HepG2 (cell line): ENCODE results near the gene CNTNAP1. TPM values are rescaled to one million over a fixed set of nuclear protein-coding genes. Genes with fewer than 3 reads are reported as not detected.

Source experiments
- DBP ChIP-seq: sonication (generic); formaldehyde crosslinking; IDR thresholded peaks from 2 replicates; pipeline ENCODE4 v1.4.0; 2020; ENCODE audit warnings: missing genetic modification reagents; ENCODE audit errors: not compliant biosample characterization
- GABPB1 ChIP-seq: IDR thresholded peaks from 2 replicates; pipeline ENCODE4 v1.6.1; 2016; ENCODE audit warnings: mild to moderate bottlenecking, missing genetic modification reagents, moderate library complexity, missing compliant biosample characterization
- HNF1A ChIP-seq, 2 experiments: sonication (generic) in 1 of 2; formaldehyde crosslinking in 1 of 2; IDR thresholded peaks; 2 replicates each; pipeline versions ENCODE4 v1.4.0 to v1.6.1; 2016 to 2020; ENCODE audit warnings: borderline replicate concordance in 1 of 2, low read depth in 1 of 2, mild to moderate bottlenecking in 1 of 2, missing genetic modification reagents in 1 of 2
- RARA ChIP-seq: IDR thresholded peaks from 2 replicates; pipeline ENCODE4 v1.6.1; 2016; ENCODE audit warnings: missing genetic modification reagents, missing compliant biosample characterization
- RXRA ChIP-seq: sonication (generic); formaldehyde crosslinking; IDR thresholded peaks from 2 replicates; pipeline ENCODE4 v1.5.1; 2020; ENCODE audit warnings: missing genetic modification reagents
- TFE3 ChIP-seq: IDR thresholded peaks from 2 replicates; pipeline ENCODE4 v1.6.1; 2016
- ZBTB7B ChIP-seq: sonication (generic); formaldehyde crosslinking; IDR thresholded peaks from 2 replicates; pipeline ENCODE4 v1.4.0; 2020; ENCODE audit warnings: missing genetic modification reagents
- ZNF484 ChIP-seq: sonication (generic); formaldehyde crosslinking; IDR thresholded peaks from 2 replicates; pipeline ENCODE4 v1.5.1; 2020; ENCODE audit warnings: mild to moderate bottlenecking, low read depth, missing genetic modification reagents, borderline replicate concordance
- ZNF562 ChIP-seq: sonication (generic); formaldehyde crosslinking; IDR thresholded peaks from 2 replicates; pipeline ENCODE4 v1.8.0; 2022; ENCODE audit warnings: missing genetic modification reagents, borderline replicate concordance
- ZNF567 ChIP-seq: sonication (generic); formaldehyde crosslinking; IDR thresholded peaks from 2 replicates; pipeline ENCODE4 v1.8.1; 2023; ENCODE audit warnings: mild to moderate bottlenecking, missing genetic modification reagents, borderline replicate concordance
- ZNF784 ChIP-seq: sonication (generic); formaldehyde crosslinking; IDR thresholded peaks from 2 replicates; pipeline ENCODE4 v1.5.1; 2020; ENCODE audit warnings: missing genetic modification reagents, mild to moderate bottlenecking, borderline replicate concordance
- polyA plus RNA-seq, 8 experiments: library from polyadenylated mRNA; depleted of rRNA in 3 of 8; stranded (reverse) in 7 of 8; unstranded in 1 of 8; fragments of >200 nt; fragmentation: Illumina TruSeq in 4 of 8; extraction: Trizol in 4 of 8; gene quantifications; 2 replicates each; pipeline versions ENCODE4 v1.2.1 to v1.2.3, GENCODE V29; 2011 to 2016; ENCODE audit warnings: low read depth in 4 of 8, missing spikeins in 1 of 8, mixed read lengths in 1 of 8; ENCODE audit not compliant: insufficient read depth in 1 of 8
- total RNA-seq, 5 experiments: library from RNA; depleted of rRNA; stranded (reverse); fragments of >200 nt; fragmentation: Illumina TruSeq; extraction: Trizol; gene quantifications; 2 replicates each; pipeline ENCODE4 v1.2.3, GENCODE V29; 2016; ENCODE audit warnings: low read depth in 1 of 5
- TF ChIP-seq, protein P1 (sequence below): conservative IDR thresholded peaks from 2 replicates; pipeline ENCODE4 v1.6.1; 2018; ENCODE audit warnings: missing genetic modification reagents
- TF ChIP-seq, protein P2 (sequence below): sonication (generic); formaldehyde crosslinking; IDR thresholded peaks from 2 replicates; pipeline ENCODE4 v1.5.1; 2020; ENCODE audit warnings: missing genetic modification reagents, mild to moderate bottlenecking, borderline replicate concordance

CNTNAP1 gene
- total and polyA plus RNA-seq, 2 of the 13 experiments (the other 11 are each of a cell fraction or from before 2014, with no cell fraction given): 4.5 to 7.7 TPM

- TF ChIP-seq TFE3 (CRISPR knock-in tag) (no peak; the same call in 1 of the 2 replicates), HNF1A (IDR thresholded peaks at IDR 0.05; ENCODE audit: low read depth) (no peak), HNF1A (CRISPR knock-in tag; IDR thresholded peaks at IDR 0.05; ENCODE audit: borderline replicate concordance) (peak; percentile 52; the same call in 1 of the 2 replicates), ZBTB7B (CRISPR knock-in tag) (no peak; the same call in 1 of the 2 replicates), RXRA (peak; percentile 60; the same call in 1 of the 2 replicates), DBP (peak; percentile 39), ZNF784 (CRISPR knock-in tag) (no peak), GABPB1 (CRISPR knock-in tag) (peak; percentile 71; the same call in 1 of the 2 replicates), ZNF567 (peak; percentile 78; the same call in 1 of the 2 replicates), ZNF484 (CRISPR knock-in tag) (no peak), ZNF562 (CRISPR knock-in tag) (no peak), RARA (CRISPR knock-in tag) (0 out of 2 replicates have a peak, but pooled peaks have one; percentile 35)
- TF ChIP-seq, protein P1, sequence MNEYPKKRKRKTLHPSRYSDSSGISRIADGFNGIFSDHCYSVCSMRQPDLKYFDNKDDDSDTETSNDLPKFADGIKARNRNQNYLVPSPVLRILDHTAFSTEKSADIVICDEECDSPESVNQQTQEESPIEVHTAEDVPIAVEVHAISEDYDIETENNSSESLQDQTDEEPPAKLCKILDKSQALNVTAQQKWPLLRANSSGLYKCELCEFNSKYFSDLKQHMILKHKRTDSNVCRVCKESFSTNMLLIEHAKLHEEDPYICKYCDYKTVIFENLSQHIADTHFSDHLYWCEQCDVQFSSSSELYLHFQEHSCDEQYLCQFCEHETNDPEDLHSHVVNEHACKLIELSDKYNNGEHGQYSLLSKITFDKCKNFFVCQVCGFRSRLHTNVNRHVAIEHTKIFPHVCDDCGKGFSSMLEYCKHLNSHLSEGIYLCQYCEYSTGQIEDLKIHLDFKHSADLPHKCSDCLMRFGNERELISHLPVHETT: no peak; the same call in none of the 2 replicates
- TF ChIP-seq, protein P2, sequence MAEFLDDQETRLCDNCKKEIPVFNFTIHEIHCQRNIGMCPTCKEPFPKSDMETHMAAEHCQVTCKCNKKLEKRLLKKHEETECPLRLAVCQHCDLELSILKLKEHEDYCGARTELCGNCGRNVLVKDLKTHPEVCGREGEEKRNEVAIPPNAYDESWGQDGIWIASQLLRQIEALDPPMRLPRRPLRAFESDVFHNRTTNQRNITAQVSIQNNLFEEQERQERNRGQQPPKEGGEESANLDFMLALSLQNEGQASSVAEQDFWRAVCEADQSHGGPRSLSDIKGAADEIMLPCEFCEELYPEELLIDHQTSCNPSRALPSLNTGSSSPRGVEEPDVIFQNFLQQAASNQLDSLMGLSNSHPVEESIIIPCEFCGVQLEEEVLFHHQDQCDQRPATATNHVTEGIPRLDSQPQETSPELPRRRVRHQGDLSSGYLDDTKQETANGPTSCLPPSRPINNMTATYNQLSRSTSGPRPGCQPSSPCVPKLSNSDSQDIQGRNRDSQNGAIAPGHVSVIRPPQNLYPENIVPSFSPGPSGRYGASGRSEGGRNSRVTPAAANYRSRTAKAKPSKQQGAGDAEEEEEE (CRISPR knock-in tag): peak; percentile 20; the same call in 1 of the 2 replicates
Observed at GRCh38 chr17:42744806-42745617, 62.7 kb downstream of the CNTNAP1 start, which contains the start of gene EZH1 (continued).
